Activated CD4-positive, alpha-beta memory T cell treated with anti-CD3 and anti-CD28 coated beads, Interleukin-2, amount 10 ng/mL, durations not matched to agents 7 days and 5 days (primary cell): ENCODE data around the gene IRS2. TPM values are rescaled to one million over a fixed set of nuclear protein-coding genes. Genes with fewer than 3 reads are reported as not detected.
"Not testable (repeated sequence)": the region's sequence is repeated elsewhere in the genome, so short reads cannot be mapped to it uniquely, and the experiment has no call there.

Experiments used
- CTCF ChIA-PET: fragments of 350-600 bp; sonication (Branson Sonifier 250); formaldehyde crosslinking; loops from one replicate; lab custom pipeline; 2021; ENCODE audit warnings: antibody characterized with exemption, inconsistent platforms; lab: Charles Lee
- POLR2A ChIA-PET: fragments of 350-600 bp; sonication (Branson Sonifier 250); formaldehyde crosslinking; loops from one replicate; lab custom pipeline; 2021; ENCODE audit warnings: antibody characterized with exemption; lab: Charles Lee
- DNase-seq: peaks from one replicate; pipeline ENCODE4 v3.0.0-alpha.2; 2020
- H3K27ac Mint-ChIP-seq: one replicate; pipeline ENCODE4 v1.8.0; 2021; ENCODE audit warnings: mild to moderate bottlenecking, mixed read lengths
- H3K27me3 Mint-ChIP-seq: one replicate; pipeline ENCODE4 v1.8.0; 2021; ENCODE audit warnings: mixed read lengths
- H3K36me3 Mint-ChIP-seq: one replicate; pipeline ENCODE4 v1.8.0; 2021; ENCODE audit warnings: low read depth, mixed read lengths
- H3K4me1 Mint-ChIP-seq: one replicate; pipeline ENCODE4 v1.8.0; 2021; ENCODE audit warnings: mixed read lengths
- H3K4me3 Mint-ChIP-seq: one replicate; pipeline ENCODE4 v1.8.0; 2021; ENCODE audit warnings: mild to moderate bottlenecking, mixed read lengths
- H3K9me3 Mint-ChIP-seq: one replicate; pipeline ENCODE4 v1.8.0; 2021; ENCODE audit warnings: mixed read lengths
- total RNA-seq, 2 experiments: library from RNA; stranded (reverse); gene quantifications; one replicate each; pipeline ENCODE4 v1.2.3, GENCODE V29; 2021

IRS2 gene, protein sequence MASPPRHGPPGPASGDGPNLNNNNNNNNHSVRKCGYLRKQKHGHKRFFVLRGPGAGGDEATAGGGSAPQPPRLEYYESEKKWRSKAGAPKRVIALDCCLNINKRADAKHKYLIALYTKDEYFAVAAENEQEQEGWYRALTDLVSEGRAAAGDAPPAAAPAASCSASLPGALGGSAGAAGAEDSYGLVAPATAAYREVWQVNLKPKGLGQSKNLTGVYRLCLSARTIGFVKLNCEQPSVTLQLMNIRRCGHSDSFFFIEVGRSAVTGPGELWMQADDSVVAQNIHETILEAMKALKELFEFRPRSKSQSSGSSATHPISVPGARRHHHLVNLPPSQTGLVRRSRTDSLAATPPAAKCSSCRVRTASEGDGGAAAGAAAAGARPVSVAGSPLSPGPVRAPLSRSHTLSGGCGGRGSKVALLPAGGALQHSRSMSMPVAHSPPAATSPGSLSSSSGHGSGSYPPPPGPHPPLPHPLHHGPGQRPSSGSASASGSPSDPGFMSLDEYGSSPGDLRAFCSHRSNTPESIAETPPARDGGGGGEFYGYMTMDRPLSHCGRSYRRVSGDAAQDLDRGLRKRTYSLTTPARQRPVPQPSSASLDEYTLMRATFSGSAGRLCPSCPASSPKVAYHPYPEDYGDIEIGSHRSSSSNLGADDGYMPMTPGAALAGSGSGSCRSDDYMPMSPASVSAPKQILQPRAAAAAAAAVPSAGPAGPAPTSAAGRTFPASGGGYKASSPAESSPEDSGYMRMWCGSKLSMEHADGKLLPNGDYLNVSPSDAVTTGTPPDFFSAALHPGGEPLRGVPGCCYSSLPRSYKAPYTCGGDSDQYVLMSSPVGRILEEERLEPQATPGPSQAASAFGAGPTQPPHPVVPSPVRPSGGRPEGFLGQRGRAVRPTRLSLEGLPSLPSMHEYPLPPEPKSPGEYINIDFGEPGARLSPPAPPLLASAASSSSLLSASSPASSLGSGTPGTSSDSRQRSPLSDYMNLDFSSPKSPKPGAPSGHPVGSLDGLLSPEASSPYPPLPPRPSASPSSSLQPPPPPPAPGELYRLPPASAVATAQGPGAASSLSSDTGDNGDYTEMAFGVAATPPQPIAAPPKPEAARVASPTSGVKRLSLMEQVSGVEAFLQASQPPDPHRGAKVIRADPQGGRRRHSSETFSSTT (N-terminal part only)
- 1 to 10 TPM; 7.9 to 8.1 TPM for total RNA-seq

DNA sequence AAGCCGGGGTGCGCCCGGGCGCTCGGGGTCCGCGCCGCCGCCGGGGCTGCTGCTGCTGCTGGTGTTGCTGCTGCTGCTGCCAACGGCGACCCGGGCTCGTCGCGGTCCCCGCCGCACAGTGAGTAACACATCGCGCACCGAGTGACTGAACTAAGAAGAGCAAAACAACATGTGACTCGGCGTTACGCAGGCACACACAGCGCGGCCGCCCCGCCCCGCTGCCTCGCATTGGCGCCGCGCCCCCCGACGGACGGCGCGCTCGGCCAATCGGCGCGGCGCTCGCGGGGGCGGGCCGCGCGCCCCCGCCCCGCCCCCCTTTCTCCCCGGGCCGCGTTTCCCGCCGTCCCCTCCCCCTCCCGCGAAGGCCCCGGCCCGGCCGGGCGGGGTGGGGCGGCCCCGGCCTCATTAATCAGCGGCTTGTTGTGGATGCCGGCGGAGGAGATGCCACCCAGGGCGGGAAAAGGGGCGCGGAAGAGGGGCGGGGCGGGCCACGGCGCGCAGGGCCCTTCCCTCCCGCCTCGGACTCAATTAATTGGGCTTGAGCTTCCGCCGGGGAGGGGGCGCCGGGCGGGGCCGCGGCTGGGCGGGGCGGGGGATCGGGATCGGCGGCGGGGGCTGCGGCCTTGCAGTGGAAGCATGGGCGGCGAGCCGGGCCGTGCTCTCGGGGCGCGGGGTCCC is at the start of gene IRS2:
TSS of gene IRS2 (minus strand) at position 127 of the 678 bp plus-strand sequence. CDS start 530 bp downstream, outside the sequence.
- peaks cover 25% of the 10 kb centered on the region for H3K27me3 Mint-ChIP-seq
- ChIA-PET POLR2A (interaction anchor here (1.2 to 1.5 kb wide), 2 partner anchors 10 to 43 kb away, joined by 3 to 5 read pairs; no protein-coding TSS in a partner anchor), CTCF (no interaction called here)
- DNase-seq: peak; percentile 93
- peaks cover 4% of the 10 kb centered on the region for H3K36me3 Mint-ChIP-seq
- H3K9me3 Mint-ChIP-seq: no peaks in the 10 kb centered on the region
- H3K4me1 Mint-ChIP-seq: peaks cover 29% of the 10 kb centered on the region
- peak within 1 kb of the TSS; percentile 76 for H3K4me3 Mint-ChIP-seq
- peak within 1 kb of the TSS; percentile 76 for H3K27ac Mint-ChIP-seq

DNA sequence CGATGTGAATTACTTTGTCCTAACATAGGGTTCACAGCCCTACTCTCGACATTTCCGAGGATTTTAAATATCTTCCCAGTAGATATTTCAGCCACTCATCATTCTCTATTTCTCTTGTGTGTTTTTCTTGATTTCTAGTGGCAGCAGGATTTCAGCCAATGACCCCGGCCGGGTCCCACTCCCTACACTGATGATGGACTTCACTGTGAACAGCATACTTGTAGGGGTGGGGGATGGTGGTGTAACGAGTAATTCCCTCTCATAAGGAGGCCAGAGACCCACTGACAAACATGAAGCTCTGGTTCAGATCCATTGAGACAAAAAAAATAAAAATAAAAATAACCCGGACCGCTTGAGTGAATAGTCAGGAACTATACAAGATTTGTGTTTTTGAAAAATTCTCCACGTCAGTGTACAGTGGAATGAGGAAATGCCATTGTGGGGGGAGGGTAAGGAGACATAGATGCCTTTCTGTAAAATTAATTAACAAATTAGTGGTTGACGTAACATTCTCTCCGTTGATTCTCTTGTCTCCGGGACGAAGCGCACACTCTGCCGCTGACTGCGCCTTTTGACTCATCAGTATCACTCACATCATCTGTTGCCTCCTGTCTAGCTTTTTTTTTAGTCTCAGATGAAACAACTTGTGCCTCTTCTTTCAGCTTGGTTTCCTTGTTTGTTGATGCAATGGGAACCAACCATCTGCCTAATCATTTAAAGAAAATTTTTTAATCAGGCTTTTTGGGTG is 48.8 kb upstream of the IRS2 start:
- Mint-ChIP-seq H3K27me3 (peaks cover 20% of the 10 kb centered on the region), H3K9me3 (no peaks in the 10 kb centered on the region), H3K4me3 (no peak overlapping the region), H3K4me1 (peaks cover 3% of the 10 kb centered on the region), H3K27ac (no peak overlapping the region), H3K36me3 (no peaks in the 10 kb centered on the region)
- no peak for DNase-seq
- ChIA-PET POLR2A (no interaction called here), CTCF (no interaction called here)

DNA sequence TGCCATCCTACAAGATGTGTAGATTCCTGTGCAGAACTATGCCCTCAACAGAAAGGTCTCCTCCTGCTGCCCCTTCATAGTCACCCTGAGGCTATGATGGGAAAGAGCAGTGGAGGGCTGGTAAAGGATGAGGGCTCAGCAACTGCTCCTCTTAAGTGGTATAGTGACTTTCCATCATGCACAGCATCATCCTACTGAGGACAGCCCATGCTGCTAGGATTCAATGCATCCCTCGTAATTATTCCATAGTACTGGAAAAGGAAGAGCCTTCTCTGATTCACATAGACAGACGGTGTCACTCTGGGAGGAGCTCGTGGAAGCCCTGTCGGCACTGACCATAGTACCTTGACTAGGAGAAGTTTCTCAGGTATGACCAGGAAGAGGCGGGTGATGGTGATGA is 47.6 kb upstream of the IRS2 start:
- CTCF ChIA-PET: no interaction called here
- Mint-ChIP-seq H3K4me3 (no peak overlapping the region), H3K4me1 (no peaks in the 10 kb centered on the region), H3K27me3 (peaks cover 17% of the 10 kb centered on the region), H3K27ac (no peak overlapping the region), H3K36me3 (no peaks in the 10 kb centered on the region), H3K9me3 (no peaks in the 10 kb centered on the region)
- DNase-seq: no peak
- POLR2A ChIA-PET: no interaction called here

DNA sequence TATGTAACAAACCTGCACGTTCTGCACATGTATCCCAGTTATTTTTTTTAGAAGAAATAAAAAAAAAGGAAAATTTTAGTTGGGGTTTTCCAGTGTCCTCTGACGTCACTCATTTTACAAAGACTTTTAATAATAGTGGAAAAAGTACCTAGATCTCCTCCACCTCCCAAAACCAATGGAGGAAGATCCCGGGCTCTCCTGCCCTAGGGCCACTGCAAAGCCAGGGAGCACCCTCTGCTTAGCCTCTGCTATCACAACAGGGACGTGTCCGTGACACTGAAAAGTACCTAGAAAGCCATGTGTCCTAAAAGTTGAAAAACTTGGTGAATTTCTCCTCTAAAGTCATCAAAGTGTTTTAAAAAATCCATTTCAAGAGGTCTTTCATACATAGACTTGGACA is 46.7 kb upstream of the IRS2 start:
- peaks cover 17% of the 10 kb centered on the region for H3K27me3 Mint-ChIP-seq
- ChIA-PET POLR2A (no interaction called here), CTCF (no interaction called here)
- no peak overlapping the region for H3K4me3 Mint-ChIP-seq
- no peak overlapping the region for H3K27ac Mint-ChIP-seq
- no peaks in the 10 kb centered on the region for H3K36me3 Mint-ChIP-seq
- no peaks in the 10 kb centered on the region for H3K9me3 Mint-ChIP-seq
- no peaks in the 10 kb centered on the region for H3K4me1 Mint-ChIP-seq
- DNase-seq: no peak

DNA sequence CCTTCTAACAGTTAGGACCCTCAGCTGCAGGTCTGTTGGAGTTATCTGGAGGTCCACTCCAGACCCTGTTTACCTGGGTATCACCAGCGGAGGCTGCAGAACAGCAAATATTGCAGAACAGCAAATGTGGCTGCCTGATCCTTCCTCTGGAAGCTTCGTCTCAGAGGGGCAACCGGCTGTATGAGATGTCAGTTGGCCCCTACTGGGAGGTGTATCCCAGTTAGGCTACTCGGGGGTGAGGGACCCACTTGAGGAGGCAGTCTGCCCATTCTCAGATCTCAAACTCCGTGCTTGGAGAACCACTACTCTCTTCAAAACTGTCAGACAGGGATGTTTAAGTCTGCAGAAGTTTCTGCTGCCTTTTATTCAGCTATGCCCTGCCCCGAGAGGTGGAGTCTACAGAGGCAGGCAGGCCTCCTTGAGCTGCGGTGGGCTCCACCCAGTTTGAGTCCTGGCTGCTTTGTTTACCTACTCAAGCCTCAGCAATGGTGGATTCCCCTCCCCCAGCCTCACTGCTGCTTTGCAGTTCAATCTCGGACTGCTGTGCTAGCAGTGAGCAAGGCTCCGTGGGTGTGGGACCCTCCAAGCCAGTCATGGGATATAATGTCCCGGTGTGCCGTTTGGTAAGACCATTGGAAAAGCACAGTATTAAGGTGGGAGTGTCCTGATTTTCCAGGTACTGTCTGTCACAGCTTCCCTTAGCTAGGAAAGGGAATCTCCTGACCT is 42.4 kb upstream of the IRS2 start:
- H3K4me1 Mint-ChIP-seq, H3K36me3 Mint-ChIP-seq, H3K4me3 Mint-ChIP-seq, DNase-seq, H3K9me3 Mint-ChIP-seq, CTCF ChIA-PET, H3K27ac Mint-ChIP-seq, POLR2A ChIA-PET: not testable (repeated sequence)
- H3K27me3 Mint-ChIP-seq: peaks cover 23% of the 10 kb centered on the region

DNA sequence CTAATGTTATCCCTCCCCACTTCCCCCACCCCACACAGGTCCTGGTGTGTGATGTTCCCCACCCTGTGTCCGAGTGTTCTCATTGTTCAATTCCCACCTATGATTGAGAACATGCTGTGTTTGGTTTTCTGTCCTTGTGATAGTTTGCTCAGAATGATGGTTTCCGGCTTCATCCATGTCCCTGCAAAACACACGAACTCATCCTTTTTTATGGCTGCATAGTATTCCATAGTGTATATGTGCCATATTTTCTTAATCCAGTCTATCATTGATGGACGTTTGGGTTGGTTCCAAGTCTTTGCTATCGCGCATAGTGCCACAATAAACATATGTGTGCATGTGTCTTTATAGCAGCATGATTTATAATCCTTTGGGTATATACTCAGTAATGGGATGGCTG is 36.8 kb upstream of the IRS2 start:
- H3K27ac Mint-ChIP-seq, H3K36me3 Mint-ChIP-seq, H3K9me3 Mint-ChIP-seq, CTCF ChIA-PET, DNase-seq, H3K4me1 Mint-ChIP-seq, POLR2A ChIA-PET, H3K4me3 Mint-ChIP-seq: not testable (repeated sequence)
- peaks cover 22% of the 10 kb centered on the region for H3K27me3 Mint-ChIP-seq

DNA sequence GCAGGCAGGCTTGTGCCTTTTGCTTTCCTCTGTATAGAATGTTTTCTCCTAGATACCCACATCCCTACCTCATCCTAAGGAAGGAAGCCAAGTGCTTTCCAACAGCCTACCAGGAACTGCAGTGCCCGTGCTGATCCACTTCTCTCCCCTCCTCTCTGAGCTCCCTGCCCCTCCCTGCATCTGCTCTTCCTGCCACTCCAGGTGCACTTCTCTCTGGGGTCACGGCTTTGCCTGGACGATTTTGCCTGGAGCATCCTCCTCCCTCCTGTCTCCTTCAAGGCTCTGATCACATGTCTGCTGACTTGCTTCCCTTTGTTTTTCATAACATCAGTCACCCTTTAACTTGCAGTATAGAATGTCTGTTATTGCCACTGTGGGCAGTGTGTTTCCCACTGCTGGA is 34.7 kb upstream of the IRS2 start:
- POLR2A ChIA-PET: no interaction called here
- H3K36me3 Mint-ChIP-seq: peaks cover 2% of the 10 kb centered on the region
- CTCF ChIA-PET: no interaction called here

DNA sequence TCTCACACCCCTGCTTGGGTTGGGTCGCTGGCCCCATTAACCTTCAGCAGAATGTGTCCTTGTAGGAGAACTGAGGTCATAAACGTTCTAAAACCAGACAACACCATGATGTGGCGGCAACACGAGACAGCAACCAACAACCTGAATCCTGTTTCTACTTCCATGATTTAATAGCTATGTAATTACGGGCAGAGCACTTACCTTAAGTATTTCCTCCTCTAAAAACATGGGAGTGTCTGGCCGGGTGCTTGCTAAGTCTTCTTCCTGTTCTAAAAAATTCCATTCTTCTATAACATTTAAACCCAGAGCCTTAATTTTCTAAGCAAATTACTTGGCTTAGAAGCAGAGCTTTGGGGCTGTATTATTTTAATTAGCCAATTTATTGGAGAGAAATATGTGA is 33.5 kb upstream of the IRS2 start:
- Mint-ChIP-seq H3K27me3 (peaks cover 25% of the 10 kb centered on the region), H3K9me3 (no peaks in the 10 kb centered on the region), H3K27ac (no peak overlapping the region), H3K4me1 (no peaks in the 10 kb centered on the region), H3K4me3 (no peak overlapping the region), H3K36me3 (no peaks in the 10 kb centered on the region)
- POLR2A ChIA-PET: no interaction called here
- no peak for DNase-seq
- CTCF ChIA-PET: no interaction called here

More for the DNA sequence above, 34.7 kb upstream of the IRS2 start:
- Mint-ChIP-seq H3K27ac (no peak overlapping the region), H3K9me3 (no peaks in the 10 kb centered on the region), H3K4me3 (no peak overlapping the region), H3K27me3 (peaks cover 26% of the 10 kb centered on the region), H3K4me1 (no peaks in the 10 kb centered on the region)
- no peak for DNase-seq

DNA sequence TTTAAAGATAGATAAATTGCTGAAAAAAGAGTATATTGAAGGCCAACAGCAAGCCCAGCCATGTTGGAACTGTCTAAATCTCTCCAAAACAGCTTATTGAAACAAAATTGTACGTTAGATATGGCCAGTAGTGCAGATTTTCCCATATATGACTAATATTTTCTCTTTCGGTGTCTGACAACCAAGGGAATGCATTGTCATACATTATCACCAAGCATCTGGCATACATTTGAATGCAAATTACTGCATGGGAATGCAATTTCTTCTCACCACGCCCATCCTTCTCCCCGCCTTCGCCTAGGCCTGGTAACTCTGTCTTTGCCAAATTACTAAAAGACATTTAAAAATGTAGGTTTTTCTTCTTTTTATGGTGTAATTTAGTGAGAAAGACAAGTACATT is 32.5 kb upstream of the IRS2 start:
- no peaks in the 10 kb centered on the region for H3K4me1 Mint-ChIP-seq
- DNase-seq: no peak
- H3K27ac Mint-ChIP-seq: no peak overlapping the region
- no peak overlapping the region for H3K4me3 Mint-ChIP-seq
- CTCF ChIA-PET: no interaction called here
- H3K9me3 Mint-ChIP-seq: no peaks in the 10 kb centered on the region
- no peaks in the 10 kb centered on the region for H3K36me3 Mint-ChIP-seq
- POLR2A ChIA-PET: no interaction called here
- H3K27me3 Mint-ChIP-seq: peaks cover 22% of the 10 kb centered on the region

DNA sequence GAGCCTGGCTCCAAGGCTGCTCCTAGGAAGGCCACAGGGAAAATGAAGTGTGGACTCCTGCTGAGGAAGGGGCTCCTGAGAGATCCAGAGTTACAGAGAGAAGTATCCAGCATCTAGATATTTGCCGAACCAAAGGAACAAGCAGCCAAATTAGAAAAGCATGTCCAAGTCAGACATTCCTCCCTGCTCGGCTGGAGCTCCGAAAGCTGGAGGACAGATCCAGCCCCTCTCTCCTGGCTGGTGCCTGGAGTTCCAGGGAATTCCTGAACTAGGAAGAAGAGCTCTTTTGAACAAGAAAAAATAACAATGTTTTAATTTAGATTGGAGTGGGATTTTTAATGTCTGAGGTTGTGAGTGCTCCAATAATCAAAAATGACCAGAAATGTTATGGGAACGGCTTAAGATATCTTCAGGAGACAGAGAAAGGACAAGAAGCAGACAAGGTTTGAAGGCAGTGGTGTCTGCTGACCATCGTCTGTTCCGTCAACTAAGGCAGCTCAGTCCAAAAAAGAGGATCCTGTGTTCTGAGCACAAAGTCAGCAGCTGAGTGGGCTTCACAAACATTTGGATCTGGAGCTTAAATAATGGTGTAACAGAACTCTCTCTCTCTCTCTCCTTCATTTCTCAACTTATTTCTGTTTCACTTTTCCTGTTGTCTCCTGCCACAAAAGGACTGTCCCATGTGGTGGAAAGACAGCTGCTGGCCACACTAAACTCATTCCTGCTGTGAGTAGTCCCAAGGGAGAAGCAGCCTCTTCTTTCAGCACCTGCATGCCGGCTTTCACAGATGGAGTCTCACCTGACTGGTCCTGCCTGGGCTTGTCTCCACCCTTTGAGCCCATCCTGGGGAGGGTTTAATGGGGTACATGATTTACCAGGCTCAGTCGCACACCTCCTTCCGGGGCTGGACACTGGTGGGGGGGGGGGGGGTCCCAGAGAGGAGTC is 31.5 kb upstream of the IRS2 start:
- H3K4me1 Mint-ChIP-seq: no peaks in the 10 kb centered on the region
- H3K36me3 Mint-ChIP-seq: no peaks in the 10 kb centered on the region
- no peak overlapping the region for H3K4me3 Mint-ChIP-seq
- POLR2A ChIA-PET: no interaction called here
- no peaks in the 10 kb centered on the region for H3K9me3 Mint-ChIP-seq
- H3K27me3 Mint-ChIP-seq: peaks cover 27% of the 10 kb centered on the region
- CTCF ChIA-PET: no interaction called here
- DNase-seq: no peak
- H3K27ac Mint-ChIP-seq: no peak overlapping the region

DNA sequence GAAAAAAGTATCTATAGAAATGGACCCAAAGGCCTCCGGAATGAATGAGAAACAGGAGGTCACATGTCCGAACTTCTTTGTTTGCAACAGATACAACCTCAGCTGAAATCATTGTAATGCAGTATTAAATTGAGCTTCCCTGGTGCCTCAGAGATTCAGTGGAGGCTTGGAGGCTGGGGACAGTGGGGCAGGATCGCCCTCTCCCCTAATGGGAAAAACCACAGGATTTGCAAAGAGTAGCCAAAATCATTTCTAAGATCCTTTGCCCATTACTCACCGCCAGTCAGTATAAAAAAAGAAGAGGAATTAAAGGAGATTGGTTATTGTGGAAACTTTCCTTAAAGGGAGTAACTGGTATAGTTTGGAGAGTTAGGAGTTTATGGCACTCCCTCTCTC is 30.4 kb upstream of the IRS2 start:
- no peak overlapping the region for H3K4me3 Mint-ChIP-seq
- no peak overlapping the region for H3K27ac Mint-ChIP-seq
- H3K9me3 Mint-ChIP-seq: no peaks in the 10 kb centered on the region
- no peaks in the 10 kb centered on the region for H3K36me3 Mint-ChIP-seq
- POLR2A ChIA-PET: no interaction called here
- DNase-seq: no peak
- H3K4me1 Mint-ChIP-seq: no peaks in the 10 kb centered on the region
- CTCF ChIA-PET: no interaction called here
- H3K27me3 Mint-ChIP-seq: peaks cover 27% of the 10 kb centered on the region
